NCI-H146 treated with DMSO at 0.1 percent for 48 hours (cell line): ENCODE data around the gene NAV2.

Experiments
- DNase-seq: peaks from one replicate; lab custom pipeline; 2025; ENCODE audit not compliant: unreplicated experiment; lab: John Stamatoyannopoulos, UW

Gene NAV2

GRCh38 chr11:19963697-19964387, 251.2 kb downstream of the NAV2 start:
- DNase-seq = no peak

GRCh38 chr11:19966441-19966840, 253.8 kb downstream of the NAV2 start:
- no peak for DNase-seq

- no peak for DNase-seq
Observed at GRCh38 chr11:19966927-19967326, 254.3 kb downstream of the NAV2 start.

GRCh38 chr11:19967787-19968186, 255.2 kb downstream of the NAV2 start:
- DNase-seq = no peak

GRCh38 chr11:19968860-19969259, 256.2 kb downstream of the NAV2 start:
- no peak for DNase-seq

GRCh38 chr11:19970944-19971343, 258.3 kb downstream of the NAV2 start:
- no peak for DNase-seq

- DNase-seq = no peak
Observed at GRCh38 chr11:19972091-19972490, 259.5 kb downstream of the NAV2 start.

- no peak for DNase-seq
Observed at GRCh38 chr11:19972651-19973050, 260.0 kb downstream of the NAV2 start.

GRCh38 chr11:19973136-19973635, 260.5 kb downstream of the NAV2 start:
- DNase-seq = no peak

- no peak for DNase-seq
Observed at GRCh38 chr11:19974886-19975285, 262.2 kb downstream of the NAV2 start.

GRCh38 chr11:19975414-19975990, 262.9 kb downstream of the NAV2 start:
- DNase-seq = no peak

GRCh38 chr11:19976281-19976941, 263.8 kb downstream of the NAV2 start:
- no peak for DNase-seq

GRCh38 chr11:19977941-19978340, 265.3 kb downstream of the NAV2 start:
- DNase-seq = no peak

- no peak for DNase-seq
Observed at GRCh38 chr11:19978668-19979518, 266.3 kb downstream of the NAV2 start.

GRCh38 chr11:19979519-19979845, 266.8 kb downstream of the NAV2 start:
- no peak for DNase-seq

GRCh38 chr11:19980388-19980787, 267.8 kb downstream of the NAV2 start:
- DNase-seq = no peak

- no peak for DNase-seq
Observed at GRCh38 chr11:19980957-19981669, 268.5 kb downstream of the NAV2 start.

GRCh38 chr11:19982774-19983495, 270.3 kb downstream of the NAV2 start:
- no peak for DNase-seq

GRCh38 chr11:19984048-19984742, 271.6 kb downstream of the NAV2 start:
- no peak for DNase-seq

- DNase-seq = no peak
Observed at GRCh38 chr11:19985111-19985510, 272.5 kb downstream of the NAV2 start.
